IMR-90 (cell line): ENCODE results near the gene SLC9B1. TPM values are rescaled to one million over a fixed set of nuclear protein-coding genes. Genes with fewer than 3 reads are reported as not detected.

Experiments used
- ATAC-seq: fragments of 200-7000 bp; cut with Tn5 transposase; 2 replicates; pipeline ENCODE4 v1.9.1; 2020; ENCODE audit warnings: low read depth, mild to moderate bottlenecking, moderate library complexity
- BruUV-seq: library from RNA; stranded (reverse); fragments of 400-500 nt; replicated peaks from 2 replicates; lab custom pipeline; 2021; lab: Mats Ljungman, UMichigan
- CTCF ChIA-PET: fragments of 300-600 bp; formaldehyde crosslinking; extraction: SDS; loops from one replicate; lab custom pipeline; 2021; ENCODE audit warnings: antibody characterized with exemption; lab: Yijun Ruan, JAX
- POLR2A ChIA-PET: fragments of 300-600 bp; sonication (Branson Sonifier 250); formaldehyde crosslinking; loops from one replicate; lab custom pipeline; 2022; ENCODE audit warnings: antibody characterized with exemption; ENCODE audit not compliant: unreplicated experiment; lab: Charles Lee
- DNase-seq: peaks from one replicate; pipeline ENCODE4 v3.0.0; 2013
- H2AFZ ChIP-seq: replicated peaks from 2 replicates; pipeline ENCODE3; 2013; ENCODE audit warnings: low read length, mild to moderate bottlenecking; ENCODE audit not compliant: poor library complexity
- H2AK5ac ChIP-seq: 2 replicates; pipeline ENCODE4 v1.6.1; 2013; ENCODE audit warnings: low read depth, low read length, inconsistent platforms
- H2AK9ac ChIP-seq: replicated peaks from 2 replicates; pipeline ENCODE3; 2013; ENCODE audit warnings: mild to moderate bottlenecking, low read depth, low read length, moderate library complexity; ENCODE audit not compliant: poor library complexity
- H2BK120ac ChIP-seq: 2 replicates; pipeline ENCODE4 v1.6.1; 2013; ENCODE audit warnings: low read depth, low read length, inconsistent platforms
- H2BK15ac ChIP-seq: 3 replicates; pipeline ENCODE4 v1.6.1; 2013; ENCODE audit warnings: low read depth, low read length, inconsistent platforms
- H2BK20ac ChIP-seq: 2 replicates; pipeline ENCODE4 v1.6.1; 2013; ENCODE audit warnings: low read depth, mild to moderate bottlenecking, inconsistent platforms, low read length, moderate library complexity
- H2BK5ac ChIP-seq: 2 replicates; pipeline ENCODE4 v1.6.1; 2013; ENCODE audit warnings: mild to moderate bottlenecking, low read depth, low read length, inconsistent platforms; ENCODE audit not compliant: poor library complexity, severe bottlenecking
- H3K14ac ChIP-seq: replicated peaks from 2 replicates; pipeline ENCODE4 v1.6.1; 2013; ENCODE audit warnings: low read depth, low read length, inconsistent platforms
- H3K18ac ChIP-seq: 2 replicates; pipeline ENCODE4 v1.6.1; 2013; ENCODE audit warnings: low read depth, low read length, control low read depth
- H3K23ac ChIP-seq: 2 replicates; pipeline ENCODE4 v1.6.1; 2013; ENCODE audit warnings: low read depth, low read length, inconsistent platforms
- H3K27ac ChIP-seq: 2 replicates; pipeline ENCODE4 v1.5.1; 2013; ENCODE audit warnings: mild to moderate bottlenecking, control low read depth, low read length; ENCODE audit not compliant: insufficient read depth
- H3K27me3 ChIP-seq: 2 replicates; pipeline ENCODE4 v1.6.1; 2013; ENCODE audit warnings: low read length; ENCODE audit not compliant: control insufficient read depth, insufficient read depth
- H3K36me3 ChIP-seq: 2 replicates; pipeline ENCODE4 v1.6.1; 2013; ENCODE audit warnings: low read length, mixed read lengths; ENCODE audit not compliant: control insufficient read depth, insufficient read depth
- H3K4ac ChIP-seq: 2 replicates; pipeline ENCODE4 v1.6.1; 2013; ENCODE audit warnings: low read depth, low read length, inconsistent platforms
- H3K4me1 ChIP-seq: 2 replicates; pipeline ENCODE4 v1.6.1; 2013; ENCODE audit warnings: low read length, mixed read lengths; ENCODE audit not compliant: control insufficient read depth, insufficient read depth
- H3K4me2 ChIP-seq: 2 replicates; pipeline ENCODE4 v1.6.1; 2013; ENCODE audit warnings: low read depth, mild to moderate bottlenecking, control low read depth, low read length, moderate library complexity
- H3K4me3 ChIP-seq: 2 replicates; pipeline ENCODE4 v1.5.1; 2013; ENCODE audit warnings: low read depth, mild to moderate bottlenecking, control low read depth, low read length, moderate library complexity; ENCODE audit not compliant: insufficient read depth
- H3K56ac ChIP-seq: 2 replicates; pipeline ENCODE4 v1.6.1; 2013; ENCODE audit warnings: low read length, inconsistent platforms; ENCODE audit not compliant: insufficient read depth; ENCODE audit errors: extremely low read depth
- H3K79me1 ChIP-seq, 2 experiments: 2 replicates each; pipeline ENCODE4 v1.6.1; 2013; ENCODE audit warnings: low read length in 2 of 2, inconsistent platforms in 1 of 2, low read depth in 1 of 2
- H3K9ac ChIP-seq: 2 replicates; pipeline ENCODE4 v1.6.1; 2013; ENCODE audit warnings: low read depth, low read length, control low read depth
- H3K9me1 ChIP-seq: 2 replicates; pipeline ENCODE4 v1.6.1; 2013; ENCODE audit warnings: low read length, inconsistent platforms; ENCODE audit not compliant: insufficient read depth
- H3K9me3 ChIP-seq: 2 replicates; pipeline ENCODE4 v1.6.1; 2013; ENCODE audit warnings: low read length; ENCODE audit not compliant: control insufficient read depth, insufficient read depth
- H4K20me1 ChIP-seq: 2 replicates; pipeline ENCODE4 v1.6.1; 2013; ENCODE audit warnings: low read length, inconsistent platforms; ENCODE audit not compliant: insufficient read depth
- H4K5ac ChIP-seq: 2 replicates; pipeline ENCODE4 v1.6.1; 2013; ENCODE audit warnings: mild to moderate bottlenecking, low read depth, low read length, control low read depth
- H4K8ac ChIP-seq, 2 experiments: 2 replicates each; pipeline ENCODE4 v1.6.1; 2013; ENCODE audit warnings: low read depth in 2 of 2, low read length in 2 of 2, control low read depth in 1 of 2, inconsistent platforms in 1 of 2
- H4K91ac ChIP-seq: 2 replicates; pipeline ENCODE4 v1.6.1; 2013; ENCODE audit warnings: low read depth, low read length, inconsistent platforms; ENCODE audit not compliant: insufficient read depth
- BHLHE40 ChIP-seq: fragments of 150-350 bp; IDR thresholded peaks from 2 replicates; pipeline ENCODE4 v1.6.1; 2016; ENCODE audit warnings: mild to moderate bottlenecking, low read depth, low read length
- CEBPB ChIP-seq: IDR thresholded peaks from 2 replicates; pipeline ENCODE4 v1.6.1; 2012; ENCODE audit warnings: low read depth, low read length, improper control_type of control experiment
- ELK1 ChIP-seq: fragments of 150-350 bp; IDR thresholded peaks from 2 replicates; pipeline ENCODE4 v1.6.1; 2016; ENCODE audit warnings: low read depth, mild to moderate bottlenecking, low read length, moderate library complexity, borderline replicate concordance
- FOS ChIP-seq: fragments of 150-350 bp; IDR thresholded peaks from 2 replicates; pipeline ENCODE4 v1.6.1; 2016; ENCODE audit warnings: low read depth, low read length
- MAZ ChIP-seq: IDR thresholded peaks from 2 replicates; pipeline ENCODE4 v1.6.1; 2012; ENCODE audit warnings: low read depth, mild to moderate bottlenecking, low read length, improper control_type of control experiment, moderate library complexity, borderline replicate concordance
- MXI1 ChIP-seq: IDR thresholded peaks from 2 replicates; pipeline ENCODE4 v1.6.1; 2012; ENCODE audit warnings: low read depth, mild to moderate bottlenecking, low read length, moderate library complexity, borderline replicate concordance
- POLR2A ChIP-seq: IDR thresholded peaks from 2 replicates; pipeline ENCODE4 v1.6.1; 2012; ENCODE audit warnings: mild to moderate bottlenecking, low read depth, low read length
- RAD21 ChIP-seq: IDR thresholded peaks from 2 replicates; pipeline ENCODE4 v1.6.1; 2012; ENCODE audit warnings: low read length, improper control_type of control experiment
- SMC3 ChIP-seq: fragments of 150-350 bp; IDR thresholded peaks from 2 replicates; pipeline ENCODE4 v1.6.1; 2016; ENCODE audit warnings: low read depth, mild to moderate bottlenecking, antibody characterized with exemption, low read length, moderate library complexity
- USF2 ChIP-seq: fragments of 150-350 bp; IDR thresholded peaks from 2 replicates; pipeline ENCODE4 v1.6.1; 2017; ENCODE audit warnings: mild to moderate bottlenecking, antibody characterized with exemption, low read length, low read depth
- WGBS, 2 experiments: methylation state at CpG; one replicate each; pipeline versions ENCODE4 v1.1.5 to v1.1.7; 2013; ENCODE audit warnings: missing lambda C conversion rate in 2 of 2; ENCODE audit not compliant: insufficient read length in 1 of 2; ENCODE audit errors: extremely low coverage in 2 of 2; 5-methylcytosine and 5-hydroxymethylcytosine counted together
- dilution Hi-C: fragments of 300-500 bp; cut with HindIII; formaldehyde crosslinking; loops from one replicate; pipeline ENCODE4 v1.14.3; 2018; ENCODE audit warnings: low sequenced_read_pairs; ENCODE audit not compliant: unreplicated experiment
- in situ Hi-C: fragments of 300-500 bp; cut with MboI; formaldehyde crosslinking; loops from 3 replicates; pipeline ENCODE4 v1.14.3; 2019; ENCODE audit warnings: low sequenced_read_pairs, inconsistent platforms, mixed read lengths
- intact Hi-C: fragments of 100-400 bp; cut with micrococcal nuclease; formaldehyde crosslinking; loops from 2 replicates; pipeline ENCODE4 v1.10.0; 2022
- polyA plus RNA-seq, 3 experiments: library from polyadenylated mRNA; depleted of rRNA; stranded (reverse); fragments of >200 nt; gene quantifications; 2 replicates each; pipeline ENCODE4 v1.2.3, GENCODE V29; 2012; ENCODE audit warnings: low replicate concordance in 1 of 3
- total RNA-seq: library from RNA; depleted of rRNA; stranded (reverse); fragments of >200 nt; gene quantifications from 2 replicates; pipeline ENCODE4 v1.2.3, GENCODE V29; 2012

Gene SLC9B1
- total and polyA plus RNA-seq, 2 of the 4 experiments (the other 2 are of a cell fraction), result 0.07 to 0.18 TPM

GRCh38 chr4:103052779-103053178, 33.3 kb upstream of the SLC9B1 start:
- H3K4ac ChIP-seq, result no peak overlapping the region
- DNase-seq (no peak), ATAC-seq (no peak)
- H3K9me1 ChIP-seq, result no peaks in the 10 kb centered on the region
- no peak overlapping the region for H2AFZ ChIP-seq
- no peak overlapping the region for H3K27ac ChIP-seq
- H3K18ac ChIP-seq, result no peak overlapping the region
- no TSS peak for BruUV-seq
- no peak overlapping the region for H2AK9ac ChIP-seq
- ChIA-PET POLR2A (no interaction called here), CTCF (no interaction called here)
- no CpG with 5 or more reads among the region's 3 CpGs for WGBS, 2 experiments
- no peak overlapping the region for H3K4me3 ChIP-seq
- dilution Hi-C loops, result no loop called here
- H4K5ac ChIP-seq, result no peak overlapping the region
- no peaks in the 10 kb centered on the region for H3K9me3 ChIP-seq
- H3K27me3 ChIP-seq, result no peaks in the 10 kb centered on the region
- H3K36me3 ChIP-seq, result no peaks in the 10 kb centered on the region
- H3K4me2 ChIP-seq, result no peak overlapping the region
- in situ Hi-C loops, result no loop called here
- peaks cover 1% of the 10 kb centered on the region; the same call in 1 of the 2 replicates for H3K4me1 ChIP-seq
- no peak overlapping the region for H3K23ac ChIP-seq
- no peak overlapping the region for H2BK20ac ChIP-seq
- TF ChIP-seq SMC3 (no peak), RAD21 (no peak), BHLHE40 (no peak), USF2 (no peak), FOS (no peak), MAZ (no peak), CEBPB (no peak), ELK1 (no peak), MXI1 (no peak), POLR2A (no peak)
- no peak overlapping the region for H4K8ac ChIP-seq
- no peak overlapping the region for H3K56ac ChIP-seq
- H3K79me1 ChIP-seq, result no peaks in the 10 kb centered on the region
- H2AK5ac ChIP-seq, result no peak overlapping the region
- no peak overlapping the region for H3K14ac ChIP-seq
- H3K9ac ChIP-seq, result no peak overlapping the region
- H4K91ac ChIP-seq, result no peak overlapping the region
- H2BK120ac ChIP-seq, result no peak overlapping the region
- no peak overlapping the region for H2BK5ac ChIP-seq
- intact Hi-C loops, result no loop called here
- H2BK15ac ChIP-seq, result no peak overlapping the region
- H4K20me1 ChIP-seq, result no peaks in the 10 kb centered on the region
